C1 segment of cervical spinal cord (tissue), 14 donors: ENCODE data around the gene OPRL1.

ENCODE experiments used
- DNase-seq, 14 donors: peaks; one replicate each; lab custom pipeline; 2025; lab: John Stamatoyannopoulos, UW

Gene OPRL1

DNA sequence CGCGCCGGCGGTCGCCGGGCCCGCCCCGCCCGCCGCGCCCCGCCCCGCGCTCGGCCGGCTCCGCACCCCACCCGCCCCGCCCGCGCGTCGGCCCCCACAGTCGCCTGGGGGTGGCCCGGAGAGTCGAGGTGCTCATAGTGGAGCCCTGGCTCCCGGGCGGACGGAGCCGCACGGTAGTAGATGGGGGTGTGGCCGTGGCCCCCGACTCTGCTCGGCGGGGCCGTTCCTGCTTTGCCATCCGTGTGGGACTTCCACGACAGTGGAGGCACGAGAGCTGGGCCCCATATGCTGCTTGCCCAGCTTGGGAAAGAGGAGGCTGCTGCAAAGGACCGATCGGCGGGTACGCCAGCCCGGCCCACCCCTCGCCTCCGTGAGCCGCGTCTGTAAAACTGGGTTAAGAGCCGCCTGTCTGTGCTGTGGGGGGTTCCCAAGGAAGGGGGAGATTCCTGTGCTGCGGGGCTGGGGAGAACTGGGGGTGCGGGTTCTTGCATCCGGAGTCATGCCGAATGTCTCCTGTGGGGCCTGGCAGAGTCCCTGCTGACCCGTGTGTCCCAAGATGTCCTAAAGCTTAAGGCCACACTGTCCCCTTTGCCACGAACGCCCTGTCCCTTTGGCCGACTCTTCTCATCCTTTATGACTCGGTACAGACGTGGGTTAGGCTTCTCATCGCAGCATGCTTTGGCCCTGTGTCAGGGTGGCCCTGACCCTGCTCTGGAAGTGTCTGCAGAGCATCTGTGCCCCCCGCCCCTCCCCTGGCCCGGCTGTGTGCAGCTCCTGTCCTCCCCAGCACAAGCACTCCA is at the start of gene OPRL1:
OPRL1 (plus strand) TSS at position 70 of the 800 bp plus-strand sequence. CDS start 12,639 bp downstream, outside the sequence.
- no peak for DNase-seq

DNA sequence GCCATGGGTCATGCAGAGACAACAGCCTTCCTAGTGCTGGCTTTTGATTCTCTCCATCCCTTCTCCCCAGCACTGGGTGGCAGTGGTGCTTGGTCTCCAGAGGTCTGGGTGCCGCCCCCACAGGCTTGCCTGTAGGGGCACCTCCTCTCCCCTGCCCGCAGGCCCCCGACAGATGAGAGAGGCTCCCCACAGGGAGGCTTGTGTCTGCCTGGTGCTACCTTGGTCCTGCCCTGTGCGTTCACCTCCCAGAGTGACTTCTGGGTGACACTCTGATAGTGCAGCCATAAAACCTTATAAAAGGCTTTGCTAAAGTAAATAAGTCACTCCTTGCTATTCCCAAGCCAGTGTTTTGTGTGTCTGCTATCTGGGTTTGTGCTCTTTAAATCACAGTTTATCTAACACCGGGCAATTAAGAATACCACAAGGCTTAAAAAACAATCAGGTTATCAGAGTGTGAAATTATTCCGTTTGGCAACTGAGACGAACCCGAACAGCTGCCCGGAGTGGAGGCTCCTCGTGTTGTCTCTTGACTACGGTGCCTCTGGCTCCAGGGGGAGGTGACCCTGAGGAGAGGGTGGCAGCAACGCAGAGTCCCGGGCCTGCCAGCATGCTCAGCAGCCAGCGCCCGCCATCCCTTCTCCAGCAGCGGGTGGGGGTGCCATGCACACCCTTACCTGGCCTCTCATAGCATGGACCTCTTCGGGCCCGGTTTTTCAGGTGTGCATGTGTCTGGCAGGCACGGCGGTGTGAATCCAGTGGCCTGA is 49.3 kb upstream of the OPRL1 start:
- DNase-seq: no peak

DNA sequence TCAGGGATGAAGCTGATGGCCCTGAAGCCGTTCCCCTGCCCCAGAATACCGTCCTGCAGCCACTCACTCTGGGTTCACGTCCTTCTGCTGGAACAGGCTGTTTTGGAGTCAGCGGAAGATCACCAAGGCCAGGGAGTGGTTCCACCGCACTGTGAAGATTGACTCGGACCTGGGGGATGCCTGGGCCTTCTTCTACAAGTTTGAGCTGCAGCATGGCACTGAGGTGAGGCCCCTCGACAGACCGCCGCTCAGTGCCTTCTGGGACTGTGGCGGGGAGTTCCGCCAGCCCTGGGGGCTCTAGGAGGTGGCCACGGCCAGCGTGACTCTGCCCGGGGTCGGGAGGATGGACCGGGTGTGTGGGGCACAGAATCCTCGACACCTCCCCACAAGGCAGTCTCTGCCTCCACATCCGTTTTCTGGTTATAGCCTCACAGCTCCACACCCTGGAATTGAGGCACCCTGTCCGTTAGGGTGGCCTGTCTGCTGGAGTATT is 48.0 kb upstream of the OPRL1 start:
- no peak for DNase-seq

DNA sequence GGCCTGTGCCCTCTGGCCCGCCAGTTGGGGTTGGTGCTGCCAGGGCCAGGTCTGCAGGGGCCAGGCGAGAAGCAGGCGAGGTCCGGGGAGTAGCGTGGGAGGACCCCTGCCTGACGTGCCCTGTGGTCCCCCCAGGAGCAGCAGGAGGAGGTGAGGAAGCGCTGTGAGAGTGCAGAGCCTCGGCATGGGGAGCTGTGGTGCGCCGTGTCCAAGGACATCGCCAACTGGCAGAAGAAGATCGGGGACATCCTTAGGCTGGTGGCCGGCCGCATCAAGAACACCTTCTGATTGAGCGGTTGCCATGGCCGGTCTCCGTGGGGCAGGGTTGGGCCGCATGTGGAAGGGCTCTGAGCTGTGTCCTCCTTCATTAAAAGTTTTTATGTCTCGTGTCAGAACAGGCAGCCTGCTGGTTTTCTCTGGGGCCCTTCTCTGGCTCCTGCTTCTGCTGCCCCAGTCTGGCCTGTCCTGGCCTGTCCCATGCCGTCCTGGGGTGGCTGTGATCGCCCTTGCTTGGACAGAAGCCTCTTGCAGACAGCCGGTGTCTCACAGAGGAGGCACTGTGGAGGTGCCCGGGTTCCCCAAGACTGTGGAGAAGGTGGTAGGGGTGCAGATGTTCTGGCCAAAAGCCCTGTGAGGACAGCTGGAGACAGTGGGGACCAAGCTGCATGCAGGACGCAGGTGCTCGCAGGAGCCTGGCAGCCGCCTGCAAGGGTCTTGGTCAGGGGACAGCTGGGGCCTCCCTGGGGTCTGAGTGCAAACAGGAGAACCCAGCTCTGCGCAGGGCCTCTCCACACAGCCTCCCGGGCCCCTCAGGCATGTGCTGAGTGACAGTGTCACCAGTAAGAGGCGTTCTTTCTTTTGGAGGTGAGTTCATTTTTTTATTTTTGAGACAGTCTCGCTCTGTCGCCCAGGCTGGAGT is 46.9 kb upstream of the OPRL1 start:
- no peak for DNase-seq

DNA sequence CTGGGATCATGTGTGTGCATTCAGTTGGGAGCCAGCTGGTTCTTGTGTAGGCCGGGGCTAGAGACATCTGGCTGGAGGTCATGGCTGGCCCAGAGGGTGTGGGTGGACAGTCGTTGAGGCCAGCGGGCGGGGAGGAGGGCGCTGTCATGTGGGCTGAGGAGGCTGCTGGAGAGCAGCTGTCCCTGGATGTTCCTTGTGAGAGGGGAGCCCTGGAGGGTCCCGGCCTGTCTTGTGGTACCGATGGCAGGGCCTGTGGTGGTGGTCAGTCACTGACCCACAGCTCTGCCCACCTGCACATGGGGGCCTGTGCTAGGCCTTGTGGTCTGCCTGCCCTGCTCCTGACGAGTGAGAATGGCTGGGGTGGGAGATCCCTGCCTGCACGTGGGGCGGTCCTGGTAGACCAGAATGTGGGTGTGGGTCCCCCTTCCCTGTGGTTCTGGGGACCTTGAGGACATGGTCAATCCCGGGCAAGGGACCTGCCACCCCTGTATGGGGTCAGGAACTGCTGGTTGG is 45.8 kb upstream of the OPRL1 start:
- DNase-seq: no peak

DNA sequence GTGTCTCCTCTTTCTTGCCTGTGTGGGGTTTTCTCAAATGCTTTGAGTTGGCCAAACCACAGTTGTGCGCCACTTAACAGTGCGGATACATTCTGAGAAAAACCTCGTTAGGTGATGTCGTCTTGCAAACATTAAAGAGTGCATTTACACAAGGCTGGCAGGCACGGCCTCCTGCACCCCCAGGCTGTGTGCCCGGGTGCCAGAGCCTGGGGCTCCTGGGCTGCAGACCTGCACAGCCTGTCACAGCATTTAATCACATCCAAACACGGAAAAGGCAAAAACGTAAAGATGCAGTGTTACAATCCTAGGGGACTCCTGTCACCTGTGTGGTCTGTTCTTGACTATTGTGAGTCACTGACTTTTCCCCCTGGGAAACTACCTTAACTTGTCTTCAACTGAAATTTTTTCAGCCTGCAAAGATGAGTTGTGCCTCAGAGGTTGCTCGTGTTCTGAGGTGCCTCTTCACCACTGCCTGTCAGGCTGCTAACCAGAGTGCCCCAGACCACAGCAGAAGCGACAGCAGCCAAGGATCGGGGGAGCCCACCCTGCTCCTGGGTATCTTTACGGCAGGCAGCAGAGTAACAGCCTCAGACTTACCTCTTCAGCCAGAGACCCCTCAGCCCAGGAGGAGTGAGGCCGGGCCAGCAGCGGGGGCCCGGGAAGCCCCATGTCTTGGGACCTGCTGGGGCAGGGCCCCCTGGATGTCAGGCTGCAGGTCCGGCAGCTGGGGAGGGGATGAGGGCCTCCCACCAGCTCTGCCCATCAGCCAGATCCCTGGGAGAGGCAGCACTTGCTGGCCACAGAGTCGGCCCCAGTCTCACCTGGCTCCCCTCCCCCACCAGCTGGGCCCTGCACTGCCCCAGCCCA is 44.6 kb upstream of the OPRL1 start:
- no peak for DNase-seq

DNA sequence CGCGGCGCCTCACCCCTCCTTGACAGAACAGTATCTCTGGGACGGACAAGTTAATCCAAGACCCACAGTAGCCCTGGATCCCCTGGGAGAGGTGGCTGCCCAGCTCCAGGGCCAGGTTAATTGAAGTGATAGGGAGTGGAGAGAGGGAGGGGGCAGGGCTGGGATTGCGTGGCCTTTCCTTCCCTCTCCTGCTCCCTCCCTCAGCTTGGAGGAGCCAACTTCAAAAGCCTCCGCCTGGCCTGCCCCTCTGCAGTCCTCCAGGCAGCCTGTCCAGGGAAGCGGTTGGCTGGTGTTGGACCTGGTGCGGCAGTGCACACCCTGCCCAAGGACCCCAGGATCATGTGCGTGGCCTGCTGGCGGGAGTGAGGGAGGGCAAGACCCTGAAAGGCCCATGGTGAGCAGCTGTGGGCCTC is 43.9 kb upstream of the OPRL1 start, which contains the start of gene C20orf204:
C20orf204 (plus strand) TSS at position 250 of the 413 bp plus-strand sequence; CDS start at position 392, 142 bp downstream.
- no peak for DNase-seq

DNA sequence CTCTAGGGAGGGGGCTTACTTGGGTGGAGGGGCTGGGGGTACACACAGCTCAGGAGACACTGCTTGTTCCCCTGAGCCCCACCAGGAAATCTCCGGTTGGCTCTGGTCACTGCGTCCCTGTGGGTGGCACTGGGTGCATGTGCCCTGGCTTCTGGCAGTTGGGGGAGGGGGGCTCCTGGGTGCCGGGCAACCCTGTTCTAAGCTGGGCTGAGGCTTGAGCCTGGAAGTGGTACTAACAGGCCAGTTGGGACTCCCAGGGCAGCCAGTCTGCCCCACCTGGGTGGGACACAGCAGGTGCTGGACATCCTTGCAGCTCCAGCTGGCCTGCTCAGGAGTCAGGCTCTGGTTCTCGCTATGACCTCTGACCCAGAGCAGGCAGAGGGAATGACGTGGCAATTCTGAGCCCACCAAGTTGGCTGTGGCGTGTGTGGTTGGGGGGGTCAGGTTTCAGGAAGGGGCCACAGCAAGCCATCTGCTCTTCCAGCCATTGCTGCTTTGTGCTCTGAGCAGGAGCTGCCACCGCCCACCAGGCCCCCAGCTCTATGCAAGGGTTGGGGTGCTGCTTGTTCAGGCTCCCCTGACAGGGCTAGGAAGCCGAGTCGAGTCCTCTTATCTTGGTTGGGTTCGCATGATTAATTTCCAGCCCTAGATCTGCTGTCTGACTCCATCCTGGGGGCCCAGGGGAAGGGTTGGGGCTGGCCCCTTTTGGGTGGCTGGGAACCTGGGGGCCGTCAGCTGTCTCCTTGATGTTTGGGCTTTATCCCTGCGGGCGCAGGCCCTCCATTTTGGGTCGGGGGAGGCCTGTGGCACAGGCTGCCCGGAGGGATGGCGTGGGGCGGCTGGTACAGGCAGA is 43.3 kb upstream of the OPRL1 start:
- DNase-seq: no peak

DNA sequence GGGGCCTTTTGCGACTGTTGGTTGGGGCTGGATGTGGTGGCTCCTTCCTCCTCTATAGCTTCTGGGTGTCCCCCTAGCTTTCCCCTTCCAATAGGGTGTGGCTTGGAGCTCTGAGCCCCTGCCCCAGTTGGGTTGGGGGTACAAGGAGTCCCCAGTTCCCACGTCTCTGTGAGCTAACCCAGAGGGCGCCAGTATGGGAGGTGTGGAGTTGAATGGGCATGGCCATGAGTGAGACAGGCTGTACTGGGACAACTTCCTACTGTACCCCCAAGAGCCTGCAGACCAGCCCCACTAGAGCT is 42.7 kb upstream of the OPRL1 start:
- DNase-seq: no peak

DNA sequence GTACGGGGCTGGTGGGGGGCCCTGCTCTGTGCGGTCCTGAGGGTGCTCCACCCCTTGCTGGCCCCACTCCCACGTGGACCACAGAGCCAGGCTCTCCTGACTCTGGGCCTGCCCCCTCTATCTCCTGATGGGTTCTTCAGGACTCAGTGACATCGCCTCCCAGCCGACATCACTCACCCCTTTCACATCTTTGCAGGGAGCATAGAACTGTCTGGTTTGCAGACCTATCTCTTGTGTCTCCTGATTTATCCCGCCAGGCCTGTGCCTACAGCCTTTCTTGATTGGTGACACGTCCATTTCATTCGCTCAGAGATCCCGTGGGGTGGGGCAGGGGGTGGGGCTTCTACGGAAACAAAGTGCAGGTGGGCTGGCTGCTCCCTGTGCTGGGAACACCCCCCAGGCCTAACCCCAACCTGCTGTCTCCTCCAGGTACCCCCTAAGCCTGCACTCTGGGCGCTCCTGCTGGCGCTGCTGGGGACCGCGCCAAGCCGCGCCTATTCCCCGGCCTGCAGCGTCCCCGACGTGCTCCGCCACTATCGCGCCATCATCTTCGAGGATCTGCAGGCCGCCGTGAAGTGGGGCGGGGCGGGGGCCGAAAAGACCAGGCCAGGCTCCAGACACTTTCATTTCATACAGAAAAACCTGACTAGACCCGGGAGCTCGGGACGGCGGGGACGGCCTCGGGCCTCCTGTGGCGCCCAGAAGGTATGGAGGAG is 42.2 kb upstream of the OPRL1 start:
- DNase-seq: peak in 1 of 14 donors; percentile 74

DNA sequence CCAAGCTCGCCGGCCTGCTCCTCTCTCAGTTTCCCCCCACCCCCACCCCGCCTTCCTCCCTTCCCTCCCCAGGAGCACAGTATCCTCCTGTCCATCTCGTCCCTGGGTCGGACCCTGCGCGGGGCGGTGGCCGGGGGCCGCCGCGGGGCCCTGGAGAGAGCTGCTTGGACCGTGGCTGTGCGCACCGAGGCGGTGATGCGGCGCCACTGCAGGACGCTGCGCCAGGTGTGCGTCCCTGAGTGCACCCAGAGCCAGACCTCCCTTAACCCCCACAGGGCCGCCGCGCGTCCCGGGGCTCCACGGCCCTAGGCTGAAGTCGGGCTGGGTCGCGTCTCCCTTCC is 41.7 kb upstream of the OPRL1 start:
- DNase-seq: no peak

DNA sequence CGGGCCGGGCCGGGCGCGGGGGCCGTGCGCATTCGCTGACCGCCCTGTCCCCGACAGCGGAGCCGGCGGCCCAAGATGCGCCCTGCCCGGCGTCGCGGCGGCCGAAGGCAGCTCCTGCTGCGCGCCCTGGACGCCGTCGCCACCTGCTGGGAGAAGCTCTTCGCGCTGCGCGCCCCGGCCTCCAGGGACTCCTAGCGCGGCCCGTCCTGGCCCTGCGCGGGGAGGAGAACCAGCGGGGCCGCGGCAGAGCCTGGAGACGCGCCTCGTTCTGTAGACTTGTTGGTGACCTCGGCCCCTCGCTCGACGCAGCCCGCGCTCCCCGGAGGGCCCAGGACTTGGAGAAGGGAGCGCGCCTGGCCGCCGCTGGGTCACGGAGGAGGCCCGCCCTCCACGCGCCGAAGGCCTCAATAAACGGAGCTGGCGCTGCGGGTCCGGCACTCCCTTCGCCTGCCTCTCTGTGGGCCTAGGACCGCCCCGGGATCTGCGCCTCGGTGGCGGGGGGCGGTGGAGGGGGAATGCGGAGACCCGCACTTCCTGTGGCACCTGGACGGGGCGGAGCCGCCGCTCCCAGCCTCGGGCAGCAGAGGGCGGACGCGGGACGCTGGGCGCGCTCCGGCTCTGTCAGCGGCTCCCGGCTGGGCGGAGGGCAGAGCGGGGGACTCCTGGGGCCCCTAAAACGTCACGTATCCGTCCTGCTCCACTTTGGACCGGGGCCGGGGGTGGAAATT is 41.2 kb upstream of the OPRL1 start:
- DNase-seq: peak in 5 of 14 donors; percentile 14 to 55 (median 23)

DNA sequence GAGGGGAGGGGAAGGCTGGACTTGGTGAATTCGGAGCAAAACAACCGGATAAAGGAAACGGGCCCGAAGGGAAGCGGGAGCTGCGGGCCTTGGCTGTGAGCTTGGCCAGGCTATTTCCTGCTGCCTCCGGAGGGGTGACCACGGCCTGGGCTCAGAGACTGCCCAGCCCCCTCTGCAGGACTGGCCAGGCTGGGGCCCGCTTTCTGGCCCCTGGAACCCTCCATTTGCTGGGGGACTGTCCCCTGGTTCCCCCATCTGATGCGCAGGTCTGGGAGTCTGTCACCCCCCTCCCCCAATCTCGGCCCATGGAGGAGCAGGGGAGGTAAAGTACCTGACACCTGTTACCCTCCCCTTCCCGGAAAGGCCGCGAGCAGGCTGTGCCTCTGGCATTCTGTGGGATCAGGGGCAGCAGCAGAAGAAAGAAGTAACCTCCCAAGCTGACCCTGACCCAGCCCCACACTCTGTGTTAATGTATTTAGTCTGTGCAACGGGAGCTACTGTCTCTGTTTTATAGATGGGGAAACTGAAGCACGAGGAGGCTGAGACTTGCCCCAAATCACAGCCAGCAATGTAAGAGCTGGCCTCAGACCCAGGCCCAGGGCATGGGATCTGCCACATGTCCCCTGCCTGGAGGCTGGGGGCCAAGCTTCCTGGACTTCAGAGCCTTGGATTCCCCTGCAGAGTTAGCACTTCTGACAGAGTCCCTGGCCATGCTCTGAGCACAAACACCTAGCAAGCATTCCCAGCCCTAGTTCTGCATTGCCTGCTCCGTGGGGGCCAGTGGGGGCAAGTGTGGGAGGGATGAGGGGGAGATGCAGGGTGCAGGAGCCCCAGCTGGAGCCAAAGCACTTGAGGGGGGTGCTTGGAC is 40.4 kb upstream of the OPRL1 start:
- no peak for DNase-seq

DNA sequence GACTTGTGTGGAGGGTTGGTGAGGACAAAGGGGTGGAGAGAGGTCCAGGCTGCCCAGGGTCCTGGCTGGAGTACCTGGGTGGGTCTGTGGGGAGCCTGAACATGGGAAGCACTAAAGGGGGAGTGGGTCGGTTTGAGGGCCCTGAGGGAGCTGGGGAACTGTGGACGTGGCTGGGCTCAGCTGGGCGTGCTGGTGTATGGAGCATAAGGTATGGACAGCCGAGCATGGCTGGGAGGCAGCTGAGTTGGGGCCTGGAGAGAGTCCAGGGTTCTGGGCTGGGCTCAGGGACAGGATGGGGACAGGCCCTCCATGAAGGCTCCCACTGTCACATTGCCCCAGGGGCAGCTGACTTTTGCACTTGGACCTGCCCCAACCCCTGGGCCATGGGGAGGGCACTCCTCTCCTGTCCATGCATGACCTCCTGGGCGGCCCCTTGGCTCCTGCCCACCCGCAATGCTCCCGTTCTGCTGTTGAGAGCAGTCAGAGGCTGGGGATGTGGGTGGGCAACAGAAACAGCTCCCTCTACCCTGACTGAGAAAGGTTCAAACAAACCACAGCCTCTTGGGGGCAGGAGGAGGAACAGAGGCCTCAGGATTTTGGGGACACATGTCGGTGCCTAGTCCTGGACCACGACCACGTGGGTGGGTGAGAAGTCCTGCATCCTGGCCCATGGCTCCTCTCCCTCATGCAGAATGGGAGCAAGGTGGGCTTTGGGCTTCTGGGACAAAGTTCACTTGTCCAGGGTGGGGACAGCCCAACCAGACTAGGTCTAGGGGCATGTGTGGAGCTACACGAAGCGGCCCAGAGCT is 39.4 kb upstream of the OPRL1 start:
- no peak for DNase-seq

DNA sequence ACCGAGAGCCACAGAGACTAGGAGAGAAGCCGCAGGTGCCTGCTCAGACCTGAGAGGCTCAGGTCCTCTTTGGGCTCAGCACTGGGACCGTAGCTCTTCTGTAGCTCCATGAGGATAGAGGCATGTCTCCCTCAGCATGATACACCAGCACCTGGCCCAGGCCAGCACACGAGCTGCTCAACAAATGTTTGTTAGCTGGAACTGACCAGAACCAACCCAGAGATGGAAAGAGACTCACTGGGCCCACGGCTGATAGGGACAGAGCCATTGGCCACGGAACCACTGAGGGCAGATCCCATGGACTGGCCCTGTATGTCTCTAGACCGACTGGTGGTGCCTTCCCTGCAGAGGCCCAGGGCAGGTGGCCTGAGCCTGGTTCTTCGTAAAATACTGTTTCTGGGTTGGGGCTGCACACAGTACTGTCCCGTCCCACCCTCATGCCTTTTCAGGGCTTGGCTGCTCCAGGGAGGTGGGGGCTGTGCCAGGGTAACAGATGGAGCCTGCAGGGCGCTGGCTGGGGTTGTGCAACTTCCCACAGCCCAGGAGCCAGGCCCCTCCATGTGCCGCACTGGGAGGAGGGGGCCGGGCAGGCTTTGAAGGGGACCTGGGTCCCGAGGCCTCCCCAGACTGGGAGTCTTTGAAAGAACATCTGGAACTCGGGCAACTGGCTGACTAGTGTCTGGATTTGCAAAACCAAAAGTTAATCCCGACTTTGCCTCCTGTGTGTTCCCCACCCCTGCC is 38.7 kb upstream of the OPRL1 start:
- DNase-seq: peak in 2 of 14 donors; percentile 21 to 88

DNA sequence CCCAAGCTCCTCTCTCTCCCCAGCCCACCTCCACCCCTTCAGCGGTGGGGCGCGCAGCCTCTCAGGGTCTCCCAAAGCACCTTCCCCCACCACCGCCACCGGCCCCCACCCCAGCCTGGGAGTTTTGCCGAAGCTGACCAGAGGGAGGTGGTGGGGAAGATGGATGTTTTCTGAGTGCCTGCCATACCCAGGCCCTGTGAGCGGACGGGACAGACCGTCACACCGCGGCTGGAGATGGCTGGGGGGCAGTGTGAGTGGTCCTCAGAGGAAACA is 38.2 kb upstream of the OPRL1 start:
- DNase-seq: no peak
